HUES6 (cell line): ENCODE measurements around the gene RPL18A.

Experiments
- H3K27ac ChIP-seq: 2 replicates; pipeline ENCODE4 v1.7.0; 2013; ENCODE audit warnings: low read depth, mild to moderate bottlenecking, low read length, inconsistent platforms
- H3K27me3 ChIP-seq: 2 replicates; pipeline ENCODE4 v1.6.1; 2013; ENCODE audit warnings: low read length; ENCODE audit not compliant: control insufficient read depth, insufficient read depth
- H3K36me3 ChIP-seq: 2 replicates; pipeline ENCODE4 v1.6.1; 2013; ENCODE audit warnings: low read length; ENCODE audit not compliant: control insufficient read depth, insufficient read depth
- H3K4me1 ChIP-seq: 2 replicates; pipeline ENCODE4 v1.6.1; 2013; ENCODE audit warnings: low read length; ENCODE audit not compliant: control insufficient read depth, insufficient read depth
- H3K4me3 ChIP-seq: 2 replicates; pipeline ENCODE4 v1.5.1; 2013; ENCODE audit warnings: low read depth, low read length
- H3K9ac ChIP-seq: one replicate; pipeline ENCODE4 v1.6.1; 2013; ENCODE audit warnings: mild to moderate bottlenecking, low read length
- H3K9me3 ChIP-seq: 2 replicates; pipeline ENCODE4 v1.6.1; 2013; ENCODE audit warnings: low read depth, low read length; ENCODE audit not compliant: control insufficient read depth, insufficient read depth

RPL18A gene

GRCh38 chr19:17871032-17871877 is 11.5 kb downstream of the RPL18A start:
- Histone ChIP-seq H3K9ac (no peak overlapping the region), H3K36me3 (no peaks in the 10 kb centered on the region), H3K27ac (no peak overlapping the region), H3K4me3 (0 out of 2 replicates have a peak overlapping the region, but pooled peaks have one; percentile 32), H3K27me3 (peaks cover 40% of the 10 kb centered on the region), H3K9me3 (no peaks in the 10 kb centered on the region), H3K4me1 (peaks cover 14% of the 10 kb centered on the region)

DNA sequence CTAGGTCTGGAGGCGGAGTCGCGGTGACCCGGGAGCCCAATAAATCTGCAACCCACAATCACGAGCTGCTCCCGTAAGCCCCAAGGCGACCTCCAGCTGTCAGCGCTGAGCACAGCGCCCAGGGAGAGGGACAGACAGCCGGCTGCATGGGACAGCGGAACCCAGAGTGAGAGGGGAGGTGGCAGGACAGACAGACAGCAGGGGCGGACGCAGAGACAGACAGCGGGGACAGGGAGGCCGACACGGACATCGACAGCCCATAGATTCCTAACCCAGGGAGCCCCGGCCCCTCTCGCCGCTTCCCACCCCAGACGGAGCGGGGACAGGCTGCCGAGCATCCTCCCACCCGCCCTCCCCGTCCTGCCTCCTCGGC is 12.2 kb downstream of the RPL18A start, which contains the start of gene SLC5A5:
Gene SLC5A5, plus strand, starts transcription at position 68 of the 373 bp plus-strand sequence. CDS start 375 bp downstream, outside the sequence.
- H3K4me1 ChIP-seq, result peaks cover 14% of the 10 kb centered on the region
- no peak within 1 kb of the TSS for H3K27ac ChIP-seq
- H3K27me3 ChIP-seq, result peaks cover 40% of the 10 kb centered on the region
- peak within 1 kb of the TSS; percentile 32; the same call in 1 of the 2 replicates for H3K4me3 ChIP-seq
- H3K9ac ChIP-seq, result no peak within 1 kb of the TSS
- H3K9me3 ChIP-seq, result no peaks in the 10 kb centered on the region
- H3K36me3 ChIP-seq, result no peaks in the 10 kb centered on the region

DNA sequence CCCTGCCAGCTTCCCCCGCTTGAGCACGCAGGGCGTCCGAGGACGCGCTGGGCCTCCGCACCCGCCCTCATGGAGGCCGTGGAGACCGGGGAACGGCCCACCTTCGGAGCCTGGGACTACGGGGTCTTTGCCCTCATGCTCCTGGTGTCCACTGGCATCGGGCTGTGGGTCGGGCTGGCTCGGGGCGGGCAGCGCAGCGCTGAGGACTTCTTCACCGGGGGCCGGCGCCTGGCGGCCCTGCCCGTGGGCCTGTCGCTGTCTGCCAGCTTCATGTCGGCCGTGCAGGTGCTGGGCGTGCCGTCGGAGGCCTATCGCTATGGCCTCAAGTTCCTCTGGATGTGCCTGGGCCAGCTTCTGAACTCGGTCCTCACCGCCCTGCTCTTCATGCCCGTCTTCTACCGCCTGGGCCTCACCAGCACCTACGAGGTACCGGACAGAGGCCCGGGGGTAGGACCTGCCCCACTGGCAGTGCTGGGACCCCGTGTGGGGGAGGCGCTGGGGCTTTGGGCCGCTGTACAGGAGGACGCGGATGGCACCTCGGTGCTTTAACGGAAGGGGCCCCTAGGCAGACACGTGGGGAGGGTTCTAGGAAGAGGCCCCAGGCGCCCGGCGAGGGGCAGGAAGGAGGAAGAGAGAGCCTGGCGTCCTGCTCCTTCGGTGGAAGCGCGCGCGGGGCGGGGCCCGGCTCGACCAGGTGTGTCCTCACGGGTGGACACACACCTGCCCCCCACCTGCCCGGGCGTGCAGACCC is 12.7 kb downstream of the RPL18A start:
- H3K9me3 ChIP-seq, result no peaks in the 10 kb centered on the region
- H3K9ac ChIP-seq, result no peak overlapping the region
- peaks cover 40% of the 10 kb centered on the region for H3K27me3 ChIP-seq
- H3K4me1 ChIP-seq, result peaks cover 14% of the 10 kb centered on the region
- H3K36me3 ChIP-seq, result no peaks in the 10 kb centered on the region
- no peak overlapping the region for H3K4me3 ChIP-seq
- H3K27ac ChIP-seq, result no peak overlapping the region

DNA sequence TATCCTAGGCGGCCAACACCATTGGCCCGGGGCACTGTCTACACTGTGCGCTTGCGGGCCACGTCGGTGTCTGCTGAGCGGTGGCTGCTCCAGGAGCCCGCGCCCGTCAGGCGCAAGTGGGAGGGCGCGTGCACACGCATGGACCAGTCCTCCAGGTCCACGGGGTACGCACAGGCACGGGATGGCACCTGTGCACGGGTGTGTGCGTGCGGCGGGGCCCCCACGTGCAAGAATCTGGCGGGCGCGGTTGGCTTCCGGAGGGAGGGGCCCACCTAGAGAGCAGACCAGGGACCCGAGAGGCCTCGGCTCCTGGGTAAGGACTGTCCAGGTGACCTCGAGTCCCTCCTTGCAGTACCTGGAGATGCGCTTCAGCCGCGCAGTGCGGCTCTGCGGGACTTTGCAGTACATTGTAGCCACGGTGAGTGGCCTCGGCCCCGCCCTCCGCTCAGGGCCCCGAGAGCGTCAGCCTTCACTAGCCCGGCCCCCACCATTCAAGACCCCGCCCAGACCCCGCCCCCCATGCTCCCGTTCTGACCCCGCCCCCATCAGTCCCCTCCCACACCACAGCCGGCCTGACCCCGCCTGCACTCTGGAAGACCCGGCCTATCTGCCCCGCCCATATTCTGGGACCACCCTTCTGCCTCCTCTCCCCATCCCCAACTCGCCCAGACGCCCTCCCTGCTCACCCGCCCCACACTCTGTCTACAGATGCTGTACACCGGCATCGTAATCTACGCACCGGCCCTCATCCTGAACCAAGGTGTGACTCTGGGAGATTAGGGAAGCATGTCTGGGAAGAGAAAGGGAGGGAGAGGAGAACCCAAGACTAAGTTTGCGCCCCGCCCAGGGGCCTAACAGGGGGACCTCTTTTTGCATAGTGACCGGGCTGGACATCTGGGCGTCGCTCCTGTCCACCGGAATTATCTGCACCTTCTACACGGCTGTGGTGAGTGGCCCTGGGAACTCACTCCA is 14.4 kb downstream of the RPL18A start:
- Histone ChIP-seq H3K9ac (no peak overlapping the region), H3K27me3 (peaks cover 38% of the 10 kb centered on the region), H3K4me1 (peaks cover 7% of the 10 kb centered on the region), H3K9me3 (no peaks in the 10 kb centered on the region), H3K36me3 (no peaks in the 10 kb centered on the region), H3K4me3 (peak overlapping the region; percentile 81), H3K27ac (no peak overlapping the region)

DNA sequence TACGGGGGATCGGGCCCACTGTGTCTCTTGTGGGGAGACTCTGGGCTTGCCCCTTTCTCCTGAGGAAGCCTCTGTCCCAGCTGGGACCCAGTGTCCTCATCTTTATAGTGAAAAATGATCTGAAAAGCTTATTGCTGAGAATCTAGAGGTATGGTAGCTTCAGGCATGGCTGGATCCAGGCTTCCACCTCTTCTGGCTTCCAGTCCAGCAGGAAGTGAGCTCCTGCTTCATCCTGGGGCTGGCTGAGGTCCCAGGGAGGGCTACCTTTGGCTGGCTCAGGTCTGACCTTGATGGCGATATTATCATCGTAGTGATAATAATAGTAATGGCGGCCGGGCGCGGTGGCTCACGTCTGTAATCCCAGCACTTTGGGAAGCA is 15.0 kb downstream of the RPL18A start:
- Histone ChIP-seq H3K27ac (no peak overlapping the region), H3K4me3 (peak overlapping the region; percentile 56), H3K36me3 (no peaks in the 10 kb centered on the region), H3K9me3 (no peaks in the 10 kb centered on the region), H3K9ac (no peak overlapping the region), H3K4me1 (peaks cover 5% of the 10 kb centered on the region; the same call in 1 of the 2 replicates), H3K27me3 (peaks cover 35% of the 10 kb centered on the region)

GRCh38 chr19:17877696-17878095 is 18.0 kb downstream of the RPL18A start:
- Histone ChIP-seq H3K27me3 (peaks cover 9% of the 10 kb centered on the region), H3K36me3 (no peaks in the 10 kb centered on the region), H3K27ac (no peak overlapping the region), H3K9ac (no peak overlapping the region), H3K4me1 (0 out of 2 replicates have a peak, but pooled peaks cover 3% of the 10 kb centered on the region), H3K4me3 (no peak overlapping the region), H3K9me3 (no peaks in the 10 kb centered on the region)

GRCh38 chr19:17879466-17879865 is 19.8 kb downstream of the RPL18A start:
- H3K9ac ChIP-seq, result no peak overlapping the region
- no peaks in the 10 kb centered on the region for H3K9me3 ChIP-seq
- no peaks in the 10 kb centered on the region for H3K27me3 ChIP-seq
- H3K4me1 ChIP-seq, result 0 out of 2 replicates have a peak, but pooled peaks cover 2% of the 10 kb centered on the region
- no peaks in the 10 kb centered on the region for H3K36me3 ChIP-seq
- H3K4me3 ChIP-seq, result no peak overlapping the region
- no peak overlapping the region for H3K27ac ChIP-seq

- no peaks in the 10 kb centered on the region for H3K36me3 ChIP-seq
- H3K27ac ChIP-seq, result no peak overlapping the region
- no peak overlapping the region for H3K9ac ChIP-seq
- no peaks in the 10 kb centered on the region for H3K9me3 ChIP-seq
- H3K4me3 ChIP-seq, result no peak overlapping the region
- H3K27me3 ChIP-seq, result no peaks in the 10 kb centered on the region
- no peaks in the 10 kb centered on the region for H3K4me1 ChIP-seq
These were observed 22.0 kb downstream of the RPL18A start for GRCh38 chr19:17881701-17882100.

DNA sequence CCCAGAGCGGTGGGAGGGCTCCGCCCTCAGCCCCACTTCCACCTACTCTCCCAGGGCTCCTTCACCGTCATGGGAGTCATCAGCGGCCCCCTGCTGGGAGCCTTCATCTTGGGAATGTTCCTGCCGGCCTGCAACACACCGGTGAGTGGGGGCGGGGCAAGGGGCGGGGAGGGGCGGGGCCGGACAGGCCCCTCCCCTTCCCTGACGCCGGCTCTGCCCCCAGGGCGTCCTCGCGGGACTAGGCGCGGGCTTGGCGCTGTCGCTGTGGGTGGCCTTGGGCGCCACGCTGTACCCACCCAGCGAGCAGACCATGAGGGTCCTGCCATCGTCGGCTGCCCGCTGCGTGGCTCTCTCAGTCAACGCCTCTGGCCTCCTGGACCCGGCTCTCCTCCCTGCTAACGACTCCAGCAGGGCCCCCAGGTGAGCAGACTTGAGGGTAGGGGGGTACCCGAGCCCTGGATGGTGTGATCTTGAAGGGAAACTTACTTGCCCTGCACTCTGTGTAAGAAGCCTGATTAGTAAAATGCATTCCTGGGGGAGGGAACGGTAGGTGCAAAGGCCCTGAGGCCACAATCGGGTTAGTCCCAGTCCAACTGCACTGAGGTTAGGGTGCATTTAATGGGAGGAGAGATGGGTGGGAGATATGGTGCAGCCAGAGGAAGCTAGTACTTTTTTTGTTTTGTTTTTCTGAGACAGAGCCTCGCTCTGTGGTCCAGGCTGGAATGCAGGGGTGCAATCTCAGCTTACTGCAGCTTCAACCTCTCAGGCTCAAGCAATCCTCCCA is 24.1 kb downstream of the RPL18A start:
- no peaks in the 10 kb centered on the region for H3K27me3 ChIP-seq
- no peak overlapping the region for H3K4me3 ChIP-seq
- no peak overlapping the region for H3K27ac ChIP-seq
- H3K36me3 ChIP-seq, result no peaks in the 10 kb centered on the region
- H3K4me1 ChIP-seq, result no peaks in the 10 kb centered on the region
- H3K9ac ChIP-seq, result no peak overlapping the region
- H3K9me3 ChIP-seq, result no peaks in the 10 kb centered on the region

DNA sequence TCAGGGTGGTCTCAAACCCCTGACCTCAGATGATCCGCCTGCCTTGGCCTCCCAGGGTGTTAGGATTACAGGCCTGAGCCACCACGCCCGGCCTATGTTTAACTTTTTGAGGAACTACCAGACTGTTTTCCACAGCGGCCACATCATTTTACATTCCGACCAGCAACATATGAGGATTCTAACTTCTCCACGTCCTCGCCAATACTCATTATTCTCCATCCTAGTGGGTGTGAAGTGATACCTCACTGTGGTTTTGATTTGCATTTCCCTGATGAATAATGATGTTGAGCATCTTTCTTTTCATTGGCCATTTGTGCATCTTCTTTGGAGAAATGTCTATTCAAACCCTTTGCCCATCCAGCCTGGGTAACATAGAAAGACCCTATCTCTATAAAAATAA is 26.8 kb downstream of the RPL18A start:
- H3K9ac ChIP-seq, result no peak overlapping the region
- no peak overlapping the region for H3K27ac ChIP-seq
- H3K9me3 ChIP-seq, result no peaks in the 10 kb centered on the region
- no peak overlapping the region for H3K4me3 ChIP-seq
- H3K36me3 ChIP-seq, result no peaks in the 10 kb centered on the region
- no peaks in the 10 kb centered on the region for H3K4me1 ChIP-seq
- no peaks in the 10 kb centered on the region; the same call in 1 of the 2 replicates for H3K27me3 ChIP-seq
